NCI-H2196 (cell line): Measurements from ENCODE around the gene TTC9B.

ENCODE experiments used
- DNase-seq: peaks from one replicate; lab custom pipeline; 2025; ENCODE audit not compliant: unreplicated experiment; lab: John Stamatoyannopoulos, UW

TTC9B gene

GRCh38 chr19:40216013-40216776 is 2.0 kb downstream of the TTC9B start:
- DNase-seq = no peak

GRCh38 chr19:40214936-40215335 is 3.2 kb downstream of the TTC9B start:
- DNase-seq = no peak

- no peak for DNase-seq
Observed at GRCh38 chr19:40213882-40214570, 4.2 kb downstream of the TTC9B start.

GRCh38 chr19:40213251-40213829 is 4.8 kb downstream of the TTC9B start:
- no peak for DNase-seq

GRCh38 chr19:40210889-40211288 is 7.3 kb downstream of the TTC9B start:
- DNase-seq = no peak

GRCh38 chr19:40208602-40209001 is 9.6 kb downstream of the TTC9B start:
- no peak for DNase-seq

GRCh38 chr19:40205760-40206159 is 12.4 kb downstream of the TTC9B start:
- DNase-seq = no peak

GRCh38 chr19:40204381-40204780 is 13.8 kb downstream of the TTC9B start:
- no peak for DNase-seq

GRCh38 chr19:40200341-40201099 is 17.7 kb downstream of the TTC9B start:
- DNase-seq = no peak

GRCh38 chr19:40198272-40198990 is 19.8 kb downstream of the TTC9B start:
- no peak for DNase-seq

- DNase-seq = no peak
Observed at GRCh38 chr19:40193587-40193849, 24.7 kb downstream of the TTC9B start.

GRCh38 chr19:40192758-40193586 is 25.2 kb downstream of the TTC9B start:
- no peak for DNase-seq

- DNase-seq = no peak
Observed at GRCh38 chr19:40191836-40192646, 26.1 kb downstream of the TTC9B start.

GRCh38 chr19:40190891-40191835 is 27.0 kb downstream of the TTC9B start, which contains the start of gene MAP3K10:
Gene MAP3K10, plus strand, starts transcription at chr19:40191426. Its CDS starts 606 bp downstream, at chr19:40192032.
- peak; percentile 65 for DNase-seq

- no peak for DNase-seq
Observed at GRCh38 chr19:40184273-40184672, 33.9 kb downstream of the TTC9B start.

GRCh38 chr19:40178756-40179155 is 39.4 kb downstream of the TTC9B start:
- DNase-seq = no peak

- no peak for DNase-seq
Observed at GRCh38 chr19:40177286-40178070, 40.7 kb downstream of the TTC9B start.
